Kidney epithelial cell (primary cell): Measurements from ENCODE around the gene TARS2. TPM values are rescaled to one million over a fixed set of nuclear protein-coding genes. Genes with fewer than 3 reads are reported as not detected.

Experiments
- DNase-seq: peaks from one replicate; pipeline ENCODE4 v3.0.0-alpha.2; 2010; ENCODE audit warnings: low read depth
- H3K27me3 ChIP-seq: 2 replicates; pipeline ENCODE4 v1.6.0; 2011; ENCODE audit warnings: low read length; ENCODE audit not compliant: control insufficient read depth, insufficient read depth
- H3K36me3 ChIP-seq: 2 replicates; pipeline ENCODE4 v1.5.1; 2011; ENCODE audit warnings: low read length; ENCODE audit not compliant: control insufficient read depth, insufficient read depth
- H3K4me3 ChIP-seq: 2 replicates; pipeline ENCODE4 v1.5.1; 2011; ENCODE audit warnings: low read depth, mild to moderate bottlenecking, control low read depth, low read length
- CTCF ChIP-seq: IDR thresholded peaks from 2 replicates; pipeline ENCODE4 v1.5.1; 2011; ENCODE audit warnings: mild to moderate bottlenecking, moderate library complexity, low read length, control low read depth, inconsistent platforms; ENCODE audit not compliant: insufficient read depth, poor library complexity, severe bottlenecking
- total RNA-seq: library from RNA; depleted of rRNA; stranded (reverse); fragments of >200 nt; gene quantifications from 2 replicates; pipeline ENCODE4 v1.2.3, GENCODE V29; 2015

The TARS2 gene
- total RNA-seq, 1 donor from 2014 or later: 17.6 TPM

- Histone ChIP-seq H3K36me3 (peaks cover 2% of the 10 kb centered on the region), H3K27me3 (no peaks in the 10 kb centered on the region)
Observed at GRCh38 chr1:150466964-150467363, 20.3 kb upstream of the TARS2 start.

GRCh38 chr1:150469291-150469690 lies 17.9 kb upstream of the TARS2 start:
- no peak for DNase-seq
- TF ChIP-seq CTCF: no peak
- H3K27me3 ChIP-seq: no peaks in the 10 kb centered on the region
- H3K4me3 ChIP-seq: no peak overlapping the region
- peaks cover 5% of the 10 kb centered on the region for H3K36me3 ChIP-seq

More at GRCh38 chr1:150466964-150467363, 20.3 kb upstream of the TARS2 start:
- no peak for DNase-seq
- no peak overlapping the region for H3K4me3 ChIP-seq
- no peak for TF ChIP-seq CTCF

GRCh38 chr1:150472601-150473200 lies 14.5 kb upstream of the TARS2 start:
- TF ChIP-seq CTCF: no peak
- Histone ChIP-seq H3K4me3 (no peak overlapping the region), H3K36me3 (peaks cover 5% of the 10 kb centered on the region), H3K27me3 (no peaks in the 10 kb centered on the region)
- DNase-seq: no peak

- TF ChIP-seq CTCF: no peak
- Histone ChIP-seq H3K27me3 (no peaks in the 10 kb centered on the region), H3K36me3 (peaks cover 5% of the 10 kb centered on the region), H3K4me3 (no peak overlapping the region)
- no peak for DNase-seq
Observed at GRCh38 chr1:150473659-150474058, 13.6 kb upstream of the TARS2 start.

GRCh38 chr1:150474869-150475268 lies 12.3 kb upstream of the TARS2 start:
- H3K36me3 ChIP-seq: peaks cover 5% of the 10 kb centered on the region
- no peak overlapping the region for H3K4me3 ChIP-seq
- no peak for TF ChIP-seq CTCF
- H3K27me3 ChIP-seq: no peaks in the 10 kb centered on the region
- no peak for DNase-seq

GRCh38 chr1:150476754-150477153 lies 10.5 kb upstream of the TARS2 start:
- Histone ChIP-seq H3K36me3 (peaks cover 4% of the 10 kb centered on the region), H3K27me3 (no peaks in the 10 kb centered on the region), H3K4me3 (no peak overlapping the region)
- no peak for TF ChIP-seq CTCF
- DNase-seq: no peak
